Measurements from ENCODE around the gene GIT2.
A peak's percentile ranks its signal among the peaks of the same experiment; 100 is the strongest.
"Not testable (repeated sequence)": the region's sequence is repeated elsewhere in the genome, so short reads cannot be mapped to it uniquely, and the experiment has no call there.

GIT2 gene

DNA sequence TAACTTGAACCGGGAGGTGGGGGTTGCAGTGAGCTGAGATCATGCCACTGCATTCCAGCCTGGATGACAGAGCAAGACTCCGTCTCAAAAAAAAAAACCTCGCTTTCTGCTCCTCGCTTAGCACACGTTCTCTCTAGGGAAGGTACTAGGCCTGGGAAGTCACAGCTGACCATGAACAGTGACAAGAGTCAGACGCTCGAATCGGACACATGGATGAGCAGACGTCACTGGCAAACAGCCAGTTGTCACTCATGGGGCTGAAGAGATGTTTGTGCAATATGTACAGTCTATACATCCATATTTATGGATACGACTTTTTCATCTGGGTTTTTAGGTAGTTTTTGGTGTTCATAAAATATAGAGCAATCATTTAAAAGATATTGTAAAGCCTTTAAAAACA, 76.7 kb downstream of the GIT2 start:
- no peak for DNase-seq (ENCODE audit: low spot score)

DNA sequence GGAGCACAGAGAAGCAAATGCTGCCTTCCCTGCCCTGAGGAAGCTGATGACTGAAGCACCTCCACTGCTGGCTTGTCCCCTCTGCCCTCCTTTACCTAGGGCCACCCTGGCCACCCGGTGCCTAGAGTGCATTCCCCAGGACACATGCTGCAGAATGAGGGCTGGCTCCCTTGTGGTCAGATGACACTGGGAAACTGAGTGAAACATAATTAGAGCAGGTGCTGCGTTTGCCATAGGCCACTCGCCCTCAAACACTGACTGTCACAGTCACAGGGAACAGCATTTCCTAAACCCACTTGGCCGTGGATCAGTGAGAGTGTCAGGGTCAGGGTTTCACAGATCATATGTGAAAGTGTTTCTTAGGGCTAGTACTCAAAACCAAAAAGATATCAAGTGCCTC, 80.1 kb downstream of the GIT2 start:
- no peak for DNase-seq (ENCODE audit: low spot score)

- no peak for DNase-seq (ENCODE audit: low spot score)
These were observed 80.8 kb downstream of the GIT2 start for GRCh38 chr12:109915171-109916040.

GRCh38 chr12:109914461-109914860, 81.7 kb downstream of the GIT2 start:
- no peak for DNase-seq (ENCODE audit: low spot score)

- DNase-seq (ENCODE audit: low spot score) = no peak
These were observed 83.3 kb downstream of the GIT2 start for GRCh38 chr12:109912855-109913321.

GRCh38 chr12:109910969-109911348, 85.2 kb downstream of the GIT2 start:
- DNase-seq (ENCODE audit: low spot score) = no peak

GRCh38 chr12:109910254-109910968, 85.8 kb downstream of the GIT2 start:
- no peak for DNase-seq (ENCODE audit: low spot score)

- no peak for DNase-seq (ENCODE audit: low spot score)
These were observed 90.9 kb downstream of the GIT2 start for GRCh38 chr12:109905301-109905700.

DNA sequence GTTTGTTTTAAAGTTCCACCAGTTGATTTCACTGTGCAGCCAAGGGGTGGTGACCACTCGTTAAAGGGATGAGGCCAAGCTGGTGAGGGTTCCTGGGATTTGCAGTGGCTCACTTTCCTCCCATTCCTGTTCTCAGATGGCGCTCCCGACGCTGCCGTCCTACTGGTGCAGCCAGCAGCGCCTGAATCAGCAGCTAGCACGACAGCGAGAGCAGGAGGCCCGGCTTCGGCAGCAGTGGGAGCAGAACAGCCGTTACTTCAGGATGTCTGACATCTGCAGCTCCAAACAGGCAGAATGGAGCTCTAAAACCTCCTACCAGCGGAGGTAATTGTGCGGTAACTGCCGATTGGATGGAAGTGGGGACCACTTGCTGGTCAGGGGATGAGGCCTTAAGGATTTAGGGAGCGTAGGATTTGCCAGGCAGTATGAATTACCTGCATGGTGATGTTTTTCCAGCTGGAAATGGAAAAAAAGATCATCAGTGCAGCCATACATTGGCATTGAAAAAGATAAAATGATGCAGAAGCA, 93.2 kb downstream of the GIT2 start:
- DNase-seq (ENCODE audit: low spot score) = no peak

GRCh38 chr12:109900752-109901580, 95.2 kb downstream of the GIT2 start:
- DNase-seq (ENCODE audit: low spot score) = no peak

GRCh38 chr12:109899783-109900751, 96.1 kb downstream of the GIT2 start, which contains the start of gene TCHP:
Gene TCHP (plus strand): TSS chr12:109900274. CDS start chr12:109903027, 2,753 bp downstream.
- peak; percentile 74 for DNase-seq (ENCODE audit: low spot score)

DNA sequence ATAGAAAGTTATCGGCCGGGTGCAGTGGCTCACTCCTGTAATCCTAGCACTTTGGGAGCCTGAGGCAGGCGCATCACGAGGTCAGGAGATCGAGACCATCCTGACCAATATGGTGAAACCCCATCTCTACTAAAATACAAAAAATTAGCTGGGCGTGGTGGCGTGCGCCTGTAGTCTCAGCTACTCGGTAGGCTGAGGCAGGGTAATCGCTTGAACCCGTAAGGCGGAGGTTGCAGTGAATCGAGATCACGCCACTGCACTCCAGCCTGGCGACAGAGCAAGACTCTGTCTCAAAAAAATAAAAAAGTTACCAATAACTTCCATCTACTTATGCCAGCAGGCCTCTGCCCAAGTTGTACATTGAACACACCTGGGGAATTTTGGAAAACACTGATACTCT, 96.8 kb downstream of the GIT2 start:
- DNase-seq (ENCODE audit: low spot score) = not testable (repeated sequence)

GRCh38 chr12:109897029-109897428, 99.1 kb downstream of the GIT2 start:
- no peak for DNase-seq (ENCODE audit: low spot score)

DNA sequence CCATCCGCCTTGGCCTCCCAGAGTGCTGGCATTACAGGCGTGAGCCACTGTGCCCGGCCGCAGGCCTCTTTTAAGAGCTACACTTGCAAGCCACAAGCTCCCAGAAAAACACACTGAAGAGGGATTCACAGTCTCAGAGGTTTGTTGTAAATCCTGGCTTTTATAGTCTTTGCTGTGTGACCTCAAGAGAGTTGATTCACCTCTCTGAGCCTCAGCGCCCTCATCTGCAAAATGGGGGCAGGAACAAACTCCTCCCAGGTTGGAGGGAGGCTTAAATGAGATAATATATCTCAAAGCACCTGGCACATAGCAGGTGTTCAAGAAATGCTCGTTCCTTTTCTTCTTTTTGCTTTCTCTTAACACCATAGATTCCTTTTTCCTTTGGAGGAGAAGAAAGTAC, 100.0 kb downstream of the GIT2 start:
- DNase-seq (ENCODE audit: low spot score) = no peak

DNA sequence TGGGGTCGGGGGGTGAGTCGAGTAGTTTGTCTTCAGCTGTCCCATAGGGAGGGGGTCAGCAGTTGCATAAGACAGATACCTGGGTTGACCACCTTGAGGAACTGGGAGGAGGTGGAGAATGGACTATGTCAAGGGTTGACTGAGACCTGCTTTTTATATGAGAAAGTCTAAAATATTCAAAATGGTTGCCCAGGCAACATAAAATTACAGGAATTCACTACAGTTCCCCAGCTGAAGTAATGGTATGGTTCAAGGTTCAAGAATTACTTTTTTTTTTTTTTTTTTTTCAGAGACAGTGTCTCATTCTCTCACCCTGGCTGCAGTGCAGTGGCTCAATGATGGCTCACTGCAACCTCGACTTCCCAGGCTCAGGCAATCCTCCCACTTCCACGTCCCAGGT, 101.2 kb downstream of the GIT2 start:
- no peak for DNase-seq (ENCODE audit: low spot score)

DNA sequence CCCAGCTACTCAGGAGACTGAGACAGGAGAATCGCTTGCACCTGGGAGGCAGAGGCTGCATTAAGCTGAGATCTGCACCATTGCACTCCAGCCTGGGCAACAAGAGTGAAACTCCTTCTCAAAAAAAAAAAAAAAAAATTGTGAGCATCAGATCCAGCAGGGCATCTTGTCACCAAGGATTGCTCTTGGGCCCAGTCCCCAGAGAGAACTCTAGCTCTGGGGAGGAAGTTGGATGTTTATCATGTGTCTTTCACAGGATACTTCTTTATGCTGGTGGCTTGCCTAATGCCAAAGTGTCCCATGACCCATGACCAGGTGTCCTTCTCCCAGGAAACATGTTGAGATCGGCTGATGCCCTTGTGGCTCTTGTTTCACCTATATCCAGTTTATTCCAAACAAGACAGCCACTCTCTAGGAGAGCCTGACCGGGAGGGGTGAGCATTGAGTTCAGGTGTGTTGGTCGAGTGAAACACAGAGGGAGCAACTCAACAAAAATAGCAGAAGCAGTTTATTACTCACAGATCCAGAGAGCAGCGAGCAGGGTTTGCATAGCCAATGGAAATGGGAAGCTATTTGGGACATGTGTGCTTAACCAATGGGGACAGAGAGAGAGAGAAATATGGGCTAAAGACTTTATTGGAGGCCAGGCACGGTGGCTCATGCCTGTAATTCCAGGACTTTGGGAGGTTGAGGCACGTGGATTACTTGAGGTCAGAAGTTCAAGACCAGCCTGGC, 102.7 kb downstream of the GIT2 start:
- no peak for DNase-seq (ENCODE audit: low spot score)

GRCh38 chr12:109892748-109893147, 103.4 kb downstream of the GIT2 start:
- no peak for DNase-seq (ENCODE audit: low spot score)

DNA sequence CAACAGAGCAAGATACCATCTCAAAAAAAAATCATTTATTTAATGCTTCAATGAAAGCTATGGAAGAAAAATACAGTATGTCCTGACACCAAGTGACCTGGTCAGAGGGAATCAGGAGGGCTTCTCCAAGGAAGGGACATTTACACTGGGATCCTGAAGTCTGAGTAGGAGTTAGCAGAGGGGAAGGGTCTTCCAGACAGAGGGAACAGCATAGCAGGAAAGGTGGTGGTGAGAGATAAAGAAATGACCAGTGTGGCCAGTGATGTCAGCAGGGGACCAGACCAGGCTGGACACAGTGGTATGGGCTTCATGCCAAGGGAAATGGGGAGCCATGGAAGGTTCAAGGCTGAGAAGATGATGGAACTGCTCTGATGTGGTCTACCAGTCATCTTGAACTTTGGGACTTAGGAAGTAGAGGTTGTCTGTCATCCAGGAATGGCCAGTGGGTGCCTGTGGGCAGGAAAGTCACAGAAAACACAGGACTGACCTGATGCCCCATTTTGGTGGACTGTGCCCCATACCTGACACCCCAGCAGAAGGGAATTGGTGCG, 103.9 kb downstream of the GIT2 start:
- DNase-seq (ENCODE audit: low spot score) = no peak

GRCh38 chr12:109891731-109892130, 104.4 kb downstream of the GIT2 start:
- DNase-seq (ENCODE audit: low spot score) = not testable (repeated sequence)

Data from CD4-positive, alpha-beta T cell treated with Interleukin-6 at 100 ng/mL for 8 hours (primary cell).